HEK293 (cell line): Measurements from ENCODE around the gene ANKH.

Experiments used
- CTCF ChIA-PET: fragments of 350-600 bp; formaldehyde crosslinking; extraction: SDS; loops from one replicate; lab custom pipeline; 2021; ENCODE audit warnings: antibody characterized with exemption; lab: Yijun Ruan, JAX
- POLR2A ChIA-PET: fragments of 300-600 bp; formaldehyde crosslinking; extraction: SDS; loops from one replicate; lab custom pipeline; 2020; ENCODE audit warnings: antibody characterized with exemption, inconsistent platforms; lab: Yijun Ruan, JAX
- H3K27ac ChIP-seq: fragments of 200-500 bp; sonication (Bioruptor generic); 2 replicates; pipeline ENCODE4 v1.5.1; 2014; ENCODE audit warnings: low read depth, low read length, control low read depth, inconsistent platforms; ENCODE audit errors: extremely low read depth
- H3K36me3 ChIP-seq, 2 experiments: fragments of 200-500 bp in 1 of 2; sonication (Bioruptor generic) in 1 of 2; 1 replicate in 1 of 2; 2 replicates in 1 of 2; pipeline ENCODE4 v1.5.1; 2014 to 2017; ENCODE audit warnings: inconsistent platforms in 2 of 2, low read length in 2 of 2; ENCODE audit not compliant: control insufficient read depth in 2 of 2, insufficient read depth in 1 of 2
- H3K4me1 ChIP-seq: fragments of 200-500 bp; sonication (Bioruptor generic); 2 replicates; pipeline ENCODE4 v1.5.1; 2014; ENCODE audit warnings: mild to moderate bottlenecking, low read length, inconsistent platforms; ENCODE audit not compliant: control insufficient read depth, insufficient read depth
- H3K4me3 ChIP-seq: 2 replicates; pipeline ENCODE4 v1.5.1; 2011; ENCODE audit warnings: low read depth, mild to moderate bottlenecking, control low read depth, low read length, moderate library complexity
- H3K9me3 ChIP-seq: fragments of 200-500 bp; sonication (Bioruptor generic); 2 replicates; pipeline ENCODE4 v1.5.1; 2014; ENCODE audit warnings: low read depth, low read length, inconsistent platforms; ENCODE audit not compliant: control insufficient read depth, insufficient read depth
- KLF17 ChIP-seq: fragments of 450-650 bp; formaldehyde crosslinking; IDR thresholded peaks from 2 replicates; pipeline ENCODE4 v1.5.1; 2016; ENCODE audit warnings: missing biosample characterization, missing genetic modification characterization
- PATZ1 ChIP-seq: fragments of 450-650 bp; formaldehyde crosslinking; IDR thresholded peaks from 2 replicates; pipeline ENCODE4 v1.5.1; 2016; ENCODE audit warnings: missing biosample characterization, missing genetic modification characterization
- PRDM10 ChIP-seq: fragments of 450-650 bp; formaldehyde crosslinking; IDR thresholded peaks from 2 replicates; pipeline ENCODE4 v1.5.1; 2016; ENCODE audit warnings: missing biosample characterization, missing genetic modification characterization
- SCRT2 ChIP-seq: fragments of 450-650 bp; formaldehyde crosslinking; IDR thresholded peaks from 2 replicates; pipeline ENCODE4 v1.5.1; 2016; ENCODE audit warnings: missing biosample characterization, missing genetic modification characterization
- ZBTB17 ChIP-seq: fragments of 450-650 bp; formaldehyde crosslinking; IDR thresholded peaks from 2 replicates; pipeline ENCODE4 v1.5.1; 2016; ENCODE audit warnings: missing biosample characterization, missing genetic modification characterization
- ZBTB20 ChIP-seq: fragments of 450-650 bp; formaldehyde crosslinking; IDR thresholded peaks from 2 replicates; pipeline ENCODE4 v1.5.1; 2016; ENCODE audit warnings: missing biosample characterization, missing genetic modification characterization
- ZBTB44 ChIP-seq: fragments of 450-650 bp; IDR thresholded peaks from 2 replicates; pipeline ENCODE4 v1.5.1; 2018; ENCODE audit warnings: missing biosample characterization, mild to moderate bottlenecking, missing genetic modification characterization
- ZBTB48 ChIP-seq: fragments of 450-650 bp; formaldehyde crosslinking; IDR thresholded peaks from 2 replicates; pipeline ENCODE4 v1.5.1; 2016; ENCODE audit warnings: missing biosample characterization, missing genetic modification characterization
- ZNF114 ChIP-seq: fragments of 450-650 bp; formaldehyde crosslinking; IDR thresholded peaks from 2 replicates; pipeline ENCODE4 v1.5.0; 2017; ENCODE audit warnings: missing biosample characterization, missing genetic modification characterization
- ZNF169 ChIP-seq: fragments of 450-650 bp; formaldehyde crosslinking; IDR thresholded peaks from 2 replicates; pipeline ENCODE4 v1.5.1; 2016; ENCODE audit warnings: missing biosample characterization, missing genetic modification characterization
- ZNF26 ChIP-seq: fragments of 450-650 bp; formaldehyde crosslinking; IDR thresholded peaks from 2 replicates; pipeline ENCODE4 v1.5.1; 2016; ENCODE audit warnings: missing biosample characterization, missing genetic modification characterization
- ZNF335 ChIP-seq: fragments of 450-650 bp; formaldehyde crosslinking; conservative IDR thresholded peaks from 2 replicates; pipeline ENCODE4 v1.5.1; 2016; ENCODE audit warnings: missing biosample characterization, missing genetic modification characterization
- ZNF560 ChIP-seq: fragments of 450-650 bp; formaldehyde crosslinking; IDR thresholded peaks from 2 replicates; pipeline ENCODE4 v1.5.1; 2017; ENCODE audit warnings: missing biosample characterization, missing genetic modification characterization, borderline replicate concordance
- ZNF664 ChIP-seq: fragments of 450-650 bp; formaldehyde crosslinking; IDR thresholded peaks from 2 replicates; pipeline ENCODE4 v1.5.1; 2016; ENCODE audit warnings: missing biosample characterization, missing genetic modification characterization

ANKH gene

GRCh38 chr5:14880688-14881087 lies 9.1 kb upstream of the ANKH start:
- ChIA-PET CTCF (interaction anchor here (1.7 kb wide), 1 partner anchor 153 kb away, joined by 5 read pairs; no protein-coding TSS in a partner anchor), POLR2A (interaction anchor here (1.1 kb wide), 1 partner anchor 9 kb away, joined by 6 read pairs; the partner anchor contains the start of gene ANKH)

GRCh38 chr5:14879937-14880589 lies 8.5 kb upstream of the ANKH start:
- Histone ChIP-seq H3K4me1 (no peaks in the 10 kb centered on the region), H3K9me3 (no peaks in the 10 kb centered on the region), H3K4me3 (no peak overlapping the region), H3K36me3 (no peaks in the 10 kb centered on the region), H3K27ac (no peak overlapping the region)
- TF ChIP-seq ZNF114 (no peak), PATZ1 (tag by site-specific recombination) (0 out of 2 replicates have a peak, but pooled peaks have one; percentile 15), ZBTB44 (no peak), ZNF169 (tag by site-specific recombination) (no peak), ZBTB48 (tag by site-specific recombination) (0 out of 2 replicates have a peak, but pooled peaks have one; percentile 21), ZNF560 (tag by site-specific recombination) (no peak), ZNF335 (0 out of 2 replicates have a peak, but pooled peaks have one; percentile 7), PRDM10 (tag by site-specific recombination) (peak; percentile 8; the same call in 1 of the 2 replicates)
- POLR2A ChIA-PET: interaction anchor here (1.1 kb wide), 1 partner anchor 9 kb away, joined by 6 read pairs; the partner anchor contains the start of gene ANKH
- CTCF ChIA-PET: interaction anchor here (0.6 to 2.0 kb wide), 3 partner anchors 12 to 153 kb away, joined by 3 to 6 read pairs (median 5); no protein-coding TSS in a partner anchor

More at GRCh38 chr5:14880688-14881087, 9.1 kb upstream of the ANKH start:
- no peak for TF ChIP-seq ZNF26
- no peak for TF ChIP-seq KLF17 (tag by site-specific recombination)
- TF ChIP-seq SCRT2: 0 out of 2 replicates have a peak, but pooled peaks have one; percentile 25
- TF ChIP-seq ZBTB17 (tag by site-specific recombination): no peak
- TF ChIP-seq ZBTB20 (tag by site-specific recombination): no peak
- TF ChIP-seq ZNF664: no peak
- Histone ChIP-seq H3K9me3 (no peaks in the 10 kb centered on the region), H3K27ac (no peak overlapping the region), H3K4me1 (no peaks in the 10 kb centered on the region), H3K36me3 (no peaks in the 10 kb centered on the region), H3K4me3 (no peak overlapping the region)
